Tibial artery (tissue), 4 donors: ENCODE data around the gene LYG2.
"Not testable (repeated sequence)": the region's sequence is repeated elsewhere in the genome, so short reads cannot be mapped to it uniquely, and the experiment has no call there.

Experiments used
- DNase-seq, 2 donors: peaks; one replicate each; pipeline ENCODE4 v3.0.0-alpha.2; 2019
- H3K27ac ChIP-seq, 2 donors: fragments of 200-600 bp; sonication (generic) in 1 of 2; 1 replicate in 1 of 2; 2 replicates in 1 of 2; pipeline ENCODE4 v1.5.1; 2018 to 2019; ENCODE audit warnings: mild to moderate bottlenecking in 1 of 2
- H3K27me3 ChIP-seq, 2 donors: fragments of 200-600 bp; sonication (generic) in 1 of 2; one replicate each; pipeline versions ENCODE4 v1.5.1 to v1.6.0; 2016 to 2019
- H3K36me3 ChIP-seq, 3 donors: fragments of 200-600 bp; sonication (generic) in 2 of 3; one replicate each; pipeline ENCODE4 v1.5.1; 2016 to 2019; ENCODE audit warnings: mild to moderate bottlenecking in 2 of 3
- H3K4me1 ChIP-seq, 4 donors: fragments of 200-600 bp; sonication (generic) in 2 of 4; 1 replicate in 3 of 4; 2 replicates in 1 of 4; pipeline ENCODE4 v1.5.1; 2016 to 2019
- H3K4me3 ChIP-seq, 2 donors: fragments of 200-600 bp; sonication (generic) in 1 of 2; 1 replicate in 1 of 2; 2 replicates in 1 of 2; pipeline ENCODE4 v1.5.1; 2018 to 2019; ENCODE audit warnings: mild to moderate bottlenecking in 2 of 2
- H3K9me3 ChIP-seq, 3 donors: fragments of 200-600 bp; sonication (generic) in 1 of 3; one replicate each; pipeline ENCODE4 v1.5.1; 2016 to 2019
- CTCF ChIP-seq, 2 experiments: fragments of 200-600 bp in 1 of 2; fragments of 450-650 bp in 1 of 2; IDR thresholded peaks; one replicate each; pipeline ENCODE4 v1.5.1; 2017 to 2019; ENCODE audit warnings: antibody characterized with exemption in 2 of 2, mild to moderate bottlenecking in 1 of 2, moderate library complexity in 1 of 2
- intact Hi-C: fragments of 100-400 bp; cut with DNase I; formaldehyde crosslinking; loops from one replicate; pipeline ENCODE4 v1.15.0; 2023; ENCODE audit warnings: low total_unique reads

Gene LYG2

GRCh38 chr2:99256677-99257076, 1.2 kb upstream of the LYG2 start:
- Histone ChIP-seq H3K4me1 (no peaks in the 10 kb centered on the region), H3K27me3 (no peaks in the 10 kb centered on the region), H3K9me3 (peaks cover 0 to 4% (median 0%) of the 10 kb centered on the region in 3 donors), H3K36me3 (no peaks in the 10 kb centered on the region), H3K4me3 (no peak overlapping the region), H3K27ac (no peak overlapping the region)
- DNase-seq, result no peak
- no peak for TF ChIP-seq CTCF (IDR thresholded peaks at IDR 0.05)
- intact Hi-C loops, result no loop called here

DNA sequence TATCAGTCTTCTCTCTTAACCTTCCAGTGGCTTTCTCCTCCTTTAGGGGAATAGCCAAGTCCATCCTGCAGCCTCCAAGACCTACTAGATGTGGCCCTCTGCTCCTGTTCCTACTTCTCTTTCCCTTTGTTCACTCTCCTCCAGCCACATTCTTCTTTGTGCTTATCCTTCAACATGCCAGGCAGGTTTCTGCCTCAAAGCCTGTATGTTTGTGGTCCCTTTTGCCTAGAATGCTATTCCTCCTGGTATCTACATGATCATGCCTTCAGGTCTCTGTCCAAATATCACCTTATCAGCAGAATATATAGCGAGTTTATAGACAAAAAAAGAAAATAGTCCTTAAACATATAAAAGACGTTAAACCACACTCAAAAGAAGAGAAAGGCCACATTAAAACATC, 5.5 kb downstream of the LYG2 start:
- no peak for TF ChIP-seq CTCF (IDR thresholded peaks at IDR 0.05)
- H3K27me3 ChIP-seq, result no peaks in the 10 kb centered on the region
- H3K9me3 ChIP-seq, result no peaks in the 10 kb centered on the region
- no peak overlapping the region for H3K4me3 ChIP-seq
- DNase-seq, result no peak
- peaks cover 0 to 4% (median 0%) of the 10 kb centered on the region in 3 donors for H3K36me3 ChIP-seq
- no peaks in the 10 kb centered on the region for H3K4me1 ChIP-seq
- intact Hi-C loops, result no loop called here
- H3K27ac ChIP-seq, result no peak overlapping the region

DNA sequence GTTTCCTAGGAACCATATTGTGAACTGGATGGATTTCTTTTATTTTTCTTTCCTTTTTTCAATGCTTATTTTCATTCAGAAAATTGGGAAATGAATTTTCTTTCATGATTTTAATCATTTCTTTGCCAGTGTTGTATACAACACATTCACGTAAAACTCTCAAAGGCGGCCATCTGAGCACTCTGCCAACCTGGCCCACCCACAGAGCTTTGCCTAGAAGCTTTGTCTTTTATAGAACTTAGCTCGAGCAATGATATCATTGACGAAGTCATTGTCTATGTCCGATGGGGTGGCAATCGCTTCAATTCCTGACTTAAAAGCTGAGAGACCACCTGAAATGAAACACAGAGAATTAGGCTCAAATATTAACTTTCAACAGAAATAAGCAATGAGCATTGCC, 13.3 kb downstream of the LYG2 start:
- no peak for TF ChIP-seq CTCF (IDR thresholded peaks at IDR 0.05)
- intact Hi-C loops, result no loop called here
- H3K4me3 ChIP-seq, result no peak overlapping the region
- no peaks in the 10 kb centered on the region for H3K4me1 ChIP-seq
- DNase-seq, result no peak
- H3K9me3 ChIP-seq, result no peaks in the 10 kb centered on the region
- H3K36me3 ChIP-seq, result peaks cover 0 to 1% (median 0%) of the 10 kb centered on the region in 3 donors
- H3K27me3 ChIP-seq, result no peaks in the 10 kb centered on the region
- H3K27ac ChIP-seq, result no peak overlapping the region

GRCh38 chr2:99240431-99240830, 15.0 kb downstream of the LYG2 start:
- Histone ChIP-seq H3K27me3 (no peaks in the 10 kb centered on the region), H3K4me3 (no peak overlapping the region), H3K27ac (no peak overlapping the region), H3K4me1 (no peaks in the 10 kb centered on the region), H3K9me3 (no peaks in the 10 kb centered on the region), H3K36me3 (no peaks in the 10 kb centered on the region)
- DNase-seq, result no peak
- intact Hi-C loops, result no loop called here
- TF ChIP-seq CTCF (IDR thresholded peaks at IDR 0.05), result no peak

GRCh38 chr2:99238599-99238998, 16.9 kb downstream of the LYG2 start:
- TF ChIP-seq CTCF (IDR thresholded peaks at IDR 0.05), result no peak
- H3K9me3 ChIP-seq, result no peaks in the 10 kb centered on the region
- H3K4me1 ChIP-seq, result no peaks in the 10 kb centered on the region
- no peaks in the 10 kb centered on the region for H3K36me3 ChIP-seq
- no peak overlapping the region for H3K4me3 ChIP-seq
- no peak overlapping the region for H3K27ac ChIP-seq
- H3K27me3 ChIP-seq, result no peaks in the 10 kb centered on the region
- DNase-seq, result no peak
- intact Hi-C loops, result no loop called here

- H3K36me3 ChIP-seq, H3K27ac ChIP-seq, DNase-seq, H3K4me3 ChIP-seq, intact Hi-C loops, H3K4me1 ChIP-seq, H3K9me3 ChIP-seq, H3K27me3 ChIP-seq: not testable (repeated sequence)
These were observed 22.3 kb downstream of the LYG2 start for GRCh38 chr2:99233177-99233576.
